ENCODE results near the gene MYZAP.

The MYZAP gene

GRCh38 chr15:57604507-57604906 is 12.8 kb downstream of the MYZAP start:
- H3K9me3 ChIP-seq (ENCODE audit: insufficient read depth, low read depth, low read length), result no peaks in the 10 kb centered on the region
- H3K79me2 ChIP-seq (ENCODE audit: insufficient read depth, low read length), result no peaks in the 10 kb centered on the region
- no peaks in the 10 kb centered on the region for H3F3A ChIP-seq (ENCODE audit: low read depth)
- H3K4me2 ChIP-seq (ENCODE audit: low read depth, low read length, poor library complexity, severe bottlenecking), result no peak overlapping the region
- no peak overlapping the region for H3K9ac ChIP-seq (ENCODE audit: low read depth, low read length, poor library complexity, severe bottlenecking)
- H3K27me3 ChIP-seq (ENCODE audit: insufficient read depth, low read length, poor library complexity, severe bottlenecking), result peaks cover 4% of the 10 kb centered on the region
- no peak overlapping the region for H3K4me3 ChIP-seq (ENCODE audit: low read length, poor library complexity, severe bottlenecking)
- no peaks in the 10 kb centered on the region for H4K20me1 ChIP-seq (ENCODE audit: insufficient read depth, low read length, poor library complexity, severe bottlenecking)
- no peaks in the 10 kb centered on the region for H3K9me2 ChIP-seq (replicated peaks; ENCODE audit: low read depth, low read length)
- H2AFZ ChIP-seq (ENCODE audit: low read length), result no peak overlapping the region
- no peaks in the 10 kb centered on the region for H3K36me3 ChIP-seq (ENCODE audit: insufficient read depth, low read length)
- no peak for TF ChIP-seq CTCF (conservative IDR thresholded peaks at IDR 0.05; ENCODE audit: low read length)
- no peak for TF ChIP-seq EZH2phosphoT487 (IDR thresholded peaks at IDR 0.05; ENCODE audit: borderline replicate concordance)
- no peaks in the 10 kb centered on the region for H3K4me1 ChIP-seq (ENCODE audit: insufficient read depth, low read length, poor library complexity, severe bottlenecking)

GRCh38 chr15:57605491-57605890 is 13.8 kb downstream of the MYZAP start:
- Histone ChIP-seq H2AFZ (ENCODE audit: low read length) (no peak overlapping the region), H3K9me3 (ENCODE audit: insufficient read depth, low read depth, low read length) (no peaks in the 10 kb centered on the region), H4K20me1 (ENCODE audit: insufficient read depth, low read length, poor library complexity, severe bottlenecking) (no peaks in the 10 kb centered on the region), H3K4me1 (ENCODE audit: insufficient read depth, low read length, poor library complexity, severe bottlenecking) (no peaks in the 10 kb centered on the region), H3K27me3 (ENCODE audit: insufficient read depth, low read length, poor library complexity, severe bottlenecking) (peaks cover 4% of the 10 kb centered on the region), H3K4me2 (ENCODE audit: low read depth, low read length, poor library complexity, severe bottlenecking) (no peak overlapping the region), H3K9me2 (replicated peaks; ENCODE audit: low read depth, low read length) (no peaks in the 10 kb centered on the region), H3F3A (ENCODE audit: low read depth) (no peaks in the 10 kb centered on the region), H3K36me3 (ENCODE audit: insufficient read depth, low read length) (no peaks in the 10 kb centered on the region), H3K4me3 (ENCODE audit: low read length, poor library complexity, severe bottlenecking) (no peak overlapping the region), H3K9ac (ENCODE audit: low read depth, low read length, poor library complexity, severe bottlenecking) (no peak overlapping the region), H3K79me2 (ENCODE audit: insufficient read depth, low read length) (no peaks in the 10 kb centered on the region)
- TF ChIP-seq CTCF (conservative IDR thresholded peaks at IDR 0.05; ENCODE audit: low read length) (no peak), EZH2phosphoT487 (IDR thresholded peaks at IDR 0.05; ENCODE audit: borderline replicate concordance) (no peak)

GRCh38 chr15:57606048-57606447 is 14.3 kb downstream of the MYZAP start:
- Histone ChIP-seq H3K4me2 (ENCODE audit: low read depth, low read length, poor library complexity, severe bottlenecking) (no peak overlapping the region), H3K9me2 (replicated peaks; ENCODE audit: low read depth, low read length) (no peaks in the 10 kb centered on the region), H4K20me1 (ENCODE audit: insufficient read depth, low read length, poor library complexity, severe bottlenecking) (no peaks in the 10 kb centered on the region), H3K27me3 (ENCODE audit: insufficient read depth, low read length, poor library complexity, severe bottlenecking) (peaks cover 4% of the 10 kb centered on the region), H3K9ac (ENCODE audit: low read depth, low read length, poor library complexity, severe bottlenecking) (no peak overlapping the region), H2AFZ (ENCODE audit: low read length) (no peak overlapping the region), H3K9me3 (ENCODE audit: insufficient read depth, low read depth, low read length) (no peaks in the 10 kb centered on the region), H3K36me3 (ENCODE audit: insufficient read depth, low read length) (no peaks in the 10 kb centered on the region), H3K4me1 (ENCODE audit: insufficient read depth, low read length, poor library complexity, severe bottlenecking) (no peaks in the 10 kb centered on the region), H3K4me3 (ENCODE audit: low read length, poor library complexity, severe bottlenecking) (no peak overlapping the region), H3F3A (ENCODE audit: low read depth) (no peaks in the 10 kb centered on the region), H3K79me2 (ENCODE audit: insufficient read depth, low read length) (no peaks in the 10 kb centered on the region)
- TF ChIP-seq CTCF (conservative IDR thresholded peaks at IDR 0.05; ENCODE audit: low read length), result no peak

Measured in Loucy (cell line).